ENCODE measurements around the gene RNF8. TPM values are rescaled to one million over a fixed set of nuclear protein-coding genes. Genes with fewer than 3 reads are reported as not detected.
"Not testable (repeated sequence)": the region's sequence is repeated elsewhere in the genome, so short reads cannot be mapped to it uniquely, and the experiment has no call there.

Gene RNF8
- total RNA-seq, 1 donor from 2014 or later: 21.8 TPM

DNA sequence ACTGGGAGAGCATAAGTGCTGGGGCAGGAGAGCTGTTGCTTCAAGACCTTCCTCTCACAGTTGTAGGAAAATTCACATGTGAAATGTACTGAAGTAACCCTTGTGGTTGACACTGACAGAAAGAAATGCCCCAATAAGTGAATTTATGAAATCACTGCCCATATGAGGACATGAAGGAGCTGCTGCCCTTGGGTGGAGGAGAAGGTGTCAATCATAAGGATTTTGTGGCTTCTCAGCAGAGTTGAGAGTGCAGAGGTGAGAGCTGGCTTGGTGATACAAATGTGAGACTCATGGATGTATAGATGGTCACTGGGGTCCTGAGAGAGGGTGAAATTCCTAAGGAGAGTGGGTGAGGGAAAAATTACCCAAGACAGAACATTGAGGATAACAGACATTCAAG, 45.3 kb downstream of the RNF8 start:
- Mint-ChIP-seq H3K4me3 (ENCODE audit: unreplicated experiment) (no peak overlapping the region), H3K4me1 (ENCODE audit: unreplicated experiment) (no peaks in the 10 kb centered on the region), H3K27ac (ENCODE audit: unreplicated experiment) (no peak overlapping the region), H3K9me3 (ENCODE audit: unreplicated experiment) (no peaks in the 10 kb centered on the region), H3K36me3 (ENCODE audit: low read depth, unreplicated experiment) (no peaks in the 10 kb centered on the region), H3K27me3 (ENCODE audit: unreplicated experiment) (peaks cover 3% of the 10 kb centered on the region)
- DNase-seq (ENCODE audit: low spot score): no peak
- TF ChIP-seq, protein P1, sequence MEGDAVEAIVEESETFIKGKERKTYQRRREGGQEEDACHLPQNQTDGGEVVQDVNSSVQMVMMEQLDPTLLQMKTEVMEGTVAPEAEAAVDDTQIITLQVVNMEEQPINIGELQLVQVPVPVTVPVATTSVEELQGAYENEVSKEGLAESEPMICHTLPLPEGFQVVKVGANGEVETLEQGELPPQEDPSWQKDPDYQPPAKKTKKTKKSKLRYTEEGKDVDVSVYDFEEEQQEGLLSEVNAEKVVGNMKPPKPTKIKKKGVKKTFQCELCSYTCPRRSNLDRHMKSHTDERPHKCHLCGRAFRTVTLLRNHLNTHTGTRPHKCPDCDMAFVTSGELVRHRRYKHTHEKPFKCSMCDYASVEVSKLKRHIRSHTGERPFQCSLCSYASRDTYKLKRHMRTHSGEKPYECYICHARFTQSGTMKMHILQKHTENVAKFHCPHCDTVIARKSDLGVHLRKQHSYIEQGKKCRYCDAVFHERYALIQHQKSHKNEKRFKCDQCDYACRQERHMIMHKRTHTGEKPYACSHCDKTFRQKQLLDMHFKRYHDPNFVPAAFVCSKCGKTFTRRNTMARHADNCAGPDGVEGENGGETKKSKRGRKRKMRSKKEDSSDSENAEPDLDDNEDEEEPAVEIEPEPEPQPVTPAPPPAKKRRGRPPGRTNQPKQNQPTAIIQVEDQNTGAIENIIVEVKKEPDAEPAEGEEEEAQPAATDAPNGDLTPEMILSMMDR (IDR thresholded peaks at IDR 0.05; ENCODE audit: unreplicated experiment): no peak

DNA sequence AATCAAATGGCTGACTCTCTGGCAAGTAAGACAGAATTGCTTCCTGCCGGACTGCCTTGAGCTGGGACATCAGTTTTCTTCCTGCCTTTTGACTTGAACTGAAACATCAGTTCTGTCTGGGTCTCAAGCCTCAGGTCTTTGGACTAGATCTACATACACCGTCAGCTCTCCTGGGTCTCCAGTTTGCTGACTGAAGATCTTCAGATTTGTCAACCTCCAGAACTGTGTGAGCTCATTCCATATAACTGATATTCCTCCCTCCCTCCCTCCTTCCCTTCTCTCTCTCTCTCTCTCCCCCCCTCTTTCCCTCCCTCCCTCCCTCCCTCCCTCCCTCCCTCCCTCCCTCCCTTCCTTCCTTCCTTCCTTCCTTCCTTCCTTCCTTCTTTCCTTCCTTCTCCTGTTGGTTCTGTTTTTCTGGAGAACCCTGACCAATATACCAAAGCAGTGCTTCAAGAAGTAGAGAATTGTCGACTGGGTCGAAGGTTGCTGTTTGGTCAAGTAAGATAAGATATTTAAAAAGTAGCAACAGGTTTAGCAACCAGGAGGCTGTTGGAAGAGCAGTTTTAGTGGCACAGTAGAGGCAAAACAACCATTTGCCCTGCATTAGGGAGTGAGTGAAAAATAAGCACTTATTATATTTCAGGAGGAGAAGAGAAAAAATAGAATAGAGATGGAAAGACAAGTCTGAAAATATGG, 46.2 kb downstream of the RNF8 start:
- Mint-ChIP-seq H3K4me3 (ENCODE audit: unreplicated experiment) (no peak overlapping the region), H3K36me3 (ENCODE audit: low read depth, unreplicated experiment) (no peaks in the 10 kb centered on the region), H3K4me1 (ENCODE audit: unreplicated experiment) (no peaks in the 10 kb centered on the region), H3K9me3 (ENCODE audit: unreplicated experiment) (no peaks in the 10 kb centered on the region), H3K27ac (ENCODE audit: unreplicated experiment) (no peak overlapping the region), H3K27me3 (ENCODE audit: unreplicated experiment) (peaks cover 3% of the 10 kb centered on the region)
- DNase-seq (ENCODE audit: low spot score): no peak
- TF ChIP-seq, protein P1 (IDR thresholded peaks at IDR 0.05; ENCODE audit: unreplicated experiment): no peak

DNA sequence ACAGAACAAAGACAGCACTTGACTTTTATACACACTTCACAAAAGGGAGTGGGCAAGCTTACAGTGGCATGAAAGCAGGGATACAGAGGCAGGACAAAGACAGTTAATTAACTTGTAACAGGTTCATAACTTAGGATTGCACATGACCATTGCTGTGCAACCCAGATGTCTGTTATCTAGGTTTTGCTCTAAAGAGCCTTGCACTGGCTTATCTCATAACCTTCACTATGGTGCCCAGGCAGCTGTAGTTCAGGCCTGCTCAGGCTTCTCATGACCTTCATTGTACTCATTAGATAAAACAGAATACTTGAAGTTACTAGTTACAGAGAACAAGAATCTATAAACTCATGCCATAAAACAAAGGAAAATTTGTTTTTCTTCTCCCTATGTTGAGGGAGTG, 47.9 kb downstream of the RNF8 start:
- H3K27me3 Mint-ChIP-seq (ENCODE audit: unreplicated experiment); H3K4me1 Mint-ChIP-seq (ENCODE audit: unreplicated experiment); H3K9me3 Mint-ChIP-seq (ENCODE audit: unreplicated experiment); DNase-seq (ENCODE audit: low spot score); H3K4me3 Mint-ChIP-seq (ENCODE audit: unreplicated experiment); H3K36me3 Mint-ChIP-seq (ENCODE audit: low read depth, unreplicated experiment); H3K27ac Mint-ChIP-seq (ENCODE audit: unreplicated experiment): not testable (repeated sequence)

DNA sequence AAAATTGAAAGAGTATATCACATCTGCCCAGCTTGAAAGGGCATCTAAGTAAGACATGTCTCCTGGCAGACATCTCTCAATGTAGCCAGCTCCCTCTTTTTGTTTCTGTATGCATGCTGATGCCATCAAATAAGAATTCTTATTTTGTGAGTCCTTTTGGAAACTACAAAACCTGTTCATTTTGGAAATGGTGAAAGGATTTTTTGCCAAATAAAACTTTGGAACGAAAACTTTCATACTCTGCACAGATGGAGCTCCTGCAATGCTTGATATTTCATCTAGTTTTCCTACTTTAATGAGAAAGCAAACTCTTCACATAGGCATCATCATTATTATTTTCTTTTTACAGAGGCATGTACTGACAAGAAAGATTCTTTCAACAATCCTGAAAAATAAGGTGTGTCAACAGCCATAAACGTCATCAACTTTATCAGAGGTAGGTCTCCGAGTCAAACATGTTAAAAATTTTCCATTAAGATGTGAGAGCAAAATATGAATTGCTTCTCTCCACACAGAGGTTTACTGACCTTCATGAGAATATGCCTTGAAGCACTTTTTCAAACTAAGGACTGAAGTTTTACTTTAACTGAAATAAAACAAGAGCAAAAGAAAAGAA, 53.1 kb downstream of the RNF8 start:
- Mint-ChIP-seq H3K4me3 (ENCODE audit: unreplicated experiment) (no peak overlapping the region), H3K27me3 (ENCODE audit: unreplicated experiment) (no peaks in the 10 kb centered on the region), H3K27ac (ENCODE audit: unreplicated experiment) (no peak overlapping the region), H3K36me3 (ENCODE audit: low read depth, unreplicated experiment) (no peaks in the 10 kb centered on the region), H3K9me3 (ENCODE audit: unreplicated experiment) (no peaks in the 10 kb centered on the region), H3K4me1 (ENCODE audit: unreplicated experiment) (no peaks in the 10 kb centered on the region)
- DNase-seq (ENCODE audit: low spot score): no peak
- TF ChIP-seq, protein P1 (IDR thresholded peaks at IDR 0.05; ENCODE audit: unreplicated experiment): no peak

DNA sequence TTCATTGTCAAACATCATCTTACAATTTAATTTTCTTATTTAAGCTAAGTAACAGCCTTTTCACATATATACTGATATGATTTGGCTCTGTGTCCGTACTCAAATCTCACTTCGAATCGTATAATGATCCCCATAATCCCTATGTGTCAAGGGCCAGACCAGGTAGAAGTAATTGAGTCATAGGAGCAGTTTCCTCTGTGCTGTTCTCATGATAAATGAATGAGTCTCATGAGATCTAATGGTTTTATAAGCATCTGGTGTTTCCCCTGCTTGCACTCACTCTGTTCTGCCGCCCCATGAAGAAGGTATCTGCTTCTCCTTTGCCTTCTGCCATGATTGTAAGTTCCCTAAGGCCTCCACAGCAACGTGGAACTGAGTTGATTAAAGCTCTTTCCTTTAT, 54.2 kb downstream of the RNF8 start:
- TF ChIP-seq, protein P1 (IDR thresholded peaks at IDR 0.05; ENCODE audit: unreplicated experiment): no peak
- Mint-ChIP-seq H3K27me3 (ENCODE audit: unreplicated experiment) (no peaks in the 10 kb centered on the region), H3K27ac (ENCODE audit: unreplicated experiment) (no peak overlapping the region), H3K4me1 (ENCODE audit: unreplicated experiment) (no peaks in the 10 kb centered on the region), H3K9me3 (ENCODE audit: unreplicated experiment) (no peaks in the 10 kb centered on the region), H3K4me3 (ENCODE audit: unreplicated experiment) (no peak overlapping the region), H3K36me3 (ENCODE audit: low read depth, unreplicated experiment) (no peaks in the 10 kb centered on the region)
- no peak for DNase-seq (ENCODE audit: low spot score)
